GM19455 (cell line): ENCODE results near the gene ZNF385B.

Experiments
- ATAC-seq: cut with Tn5 transposase; IDR thresholded peaks from one replicate; pipeline ENCODE4 v1.9.1; 2021; ENCODE audit not compliant: unreplicated experiment

The ZNF385B gene

GRCh38 chr2:179594268-179595112 lies 266.9 kb downstream of the ZNF385B start:
- no peak for ATAC-seq

GRCh38 chr2:179593323-179593722 lies 268.1 kb downstream of the ZNF385B start:
- no peak for ATAC-seq

DNA sequence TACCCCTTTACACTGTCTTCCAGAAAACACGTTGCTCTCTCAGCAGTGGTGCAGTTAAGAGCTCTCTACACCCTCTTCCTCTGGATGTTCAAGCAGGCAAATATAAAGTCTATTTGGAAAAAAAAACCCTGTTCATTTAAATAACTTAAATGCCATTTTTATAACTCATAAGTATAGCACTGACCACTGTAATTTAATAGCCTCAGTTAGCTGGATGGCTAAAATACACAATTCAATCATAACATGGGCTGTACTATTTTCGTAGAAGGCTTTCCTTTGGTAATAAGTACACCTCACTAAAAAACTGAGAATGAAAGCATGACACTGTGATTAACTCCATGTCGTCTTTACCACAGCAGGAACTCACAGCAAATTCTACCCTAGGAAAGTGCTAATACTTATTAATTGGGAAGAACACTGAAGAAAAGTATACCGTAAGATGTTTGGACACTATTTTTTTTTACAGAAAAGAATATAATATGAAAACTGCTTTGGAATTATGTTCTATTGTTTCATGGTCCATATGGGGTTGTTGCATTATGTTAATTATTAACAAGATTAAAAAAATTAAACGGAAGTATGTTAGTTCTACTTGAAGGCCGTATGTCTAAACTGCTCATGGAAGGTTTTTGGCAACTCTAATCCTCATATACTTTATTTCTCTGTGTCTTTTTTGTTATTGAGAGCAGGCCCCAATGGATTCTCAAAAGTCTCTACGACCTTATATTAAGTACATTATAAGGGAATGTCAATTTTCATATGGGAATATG lies 269.1 kb downstream of the ZNF385B start:
- ATAC-seq: no peak

GRCh38 chr2:179591690-179592089 lies 269.7 kb downstream of the ZNF385B start:
- ATAC-seq: no peak

DNA sequence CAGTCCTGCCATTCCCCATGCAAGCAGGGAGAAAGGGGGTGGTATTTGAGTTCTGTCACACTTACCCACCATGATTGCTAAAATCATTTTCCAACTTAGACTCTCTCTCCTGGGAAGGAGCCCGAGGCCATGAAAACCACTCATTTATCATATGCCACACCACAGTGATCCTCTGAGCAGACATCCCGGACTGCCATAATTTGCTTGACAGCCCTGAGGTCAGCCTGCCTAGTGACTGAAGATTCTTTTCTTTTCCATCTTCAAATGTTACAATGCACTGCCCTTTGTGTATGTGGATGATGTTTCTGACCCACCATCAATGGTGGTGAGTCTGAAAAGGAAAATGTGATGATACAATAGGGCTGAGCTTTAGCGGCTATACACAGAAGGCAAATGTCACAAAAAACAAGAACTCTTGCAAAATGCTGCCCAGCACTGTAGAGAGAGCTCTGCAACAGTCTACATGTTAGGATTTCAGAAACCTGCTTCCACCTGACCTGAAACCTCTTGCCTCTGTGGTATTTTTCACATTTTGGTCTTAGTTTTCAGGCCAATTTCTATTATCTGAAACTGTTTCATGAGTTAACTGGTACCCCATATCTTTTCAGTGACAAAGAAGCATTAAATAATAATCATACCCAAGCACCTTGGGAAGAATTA lies 272.8 kb downstream of the ZNF385B start:
- ATAC-seq: no peak

DNA sequence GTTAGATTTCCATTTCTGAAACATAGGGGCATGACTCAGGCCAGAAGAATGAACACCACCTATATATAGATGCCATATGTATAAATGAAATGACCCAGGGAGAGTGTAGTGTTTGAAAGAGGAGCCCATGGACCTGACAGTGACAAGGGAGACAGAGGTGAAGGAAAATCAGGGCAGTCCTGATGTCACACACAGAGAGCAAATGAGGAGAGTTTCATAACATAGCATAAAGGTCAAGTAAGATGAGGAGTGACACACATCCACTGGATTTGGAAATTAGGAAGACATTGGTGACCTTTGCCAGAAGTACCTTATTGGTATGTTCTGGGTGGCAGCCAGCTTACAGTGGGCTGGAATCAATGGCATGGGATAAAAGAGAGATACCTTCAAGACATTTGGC lies 276.7 kb downstream of the ZNF385B start:
- no peak for ATAC-seq

- ATAC-seq: no peak
Measured at GRCh38 chr2:179581605-179582004, 279.8 kb downstream of the ZNF385B start.

DNA sequence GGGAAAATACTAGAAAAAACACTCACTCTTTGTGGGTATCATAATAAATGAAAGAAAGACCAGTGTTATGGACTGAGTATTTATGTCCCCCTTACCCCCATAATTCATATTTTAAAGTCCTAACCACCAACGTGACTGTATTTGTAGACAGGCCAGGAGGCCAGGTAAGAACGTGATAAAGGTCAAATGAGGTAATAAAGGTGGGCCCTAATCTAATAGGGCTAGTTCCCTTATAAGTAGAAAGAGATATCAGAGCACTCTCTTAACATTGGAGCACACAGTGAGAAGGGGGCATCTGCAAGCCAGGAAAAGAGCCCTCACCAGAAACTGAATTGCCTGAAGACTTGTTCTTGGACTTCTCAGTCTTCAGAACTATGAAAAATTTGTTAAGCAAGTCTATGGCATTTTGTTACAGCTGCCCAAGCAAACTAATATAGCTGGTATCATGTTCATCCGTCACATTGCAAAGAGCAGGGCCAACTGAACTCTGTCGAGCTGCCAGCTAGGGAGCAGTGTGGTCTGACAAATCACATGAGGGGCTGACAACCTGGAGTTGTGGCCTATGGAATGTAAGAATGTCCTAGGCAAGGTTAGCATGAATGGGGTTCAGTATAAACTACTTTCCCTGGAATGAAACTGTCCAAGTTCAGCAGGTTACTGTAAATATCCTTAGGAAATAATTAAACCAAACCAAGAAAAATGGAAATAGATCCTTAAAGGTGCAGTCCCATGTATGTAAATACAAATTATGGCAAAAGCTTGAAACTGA lies 280.9 kb downstream of the ZNF385B start:
- no peak for ATAC-seq

DNA sequence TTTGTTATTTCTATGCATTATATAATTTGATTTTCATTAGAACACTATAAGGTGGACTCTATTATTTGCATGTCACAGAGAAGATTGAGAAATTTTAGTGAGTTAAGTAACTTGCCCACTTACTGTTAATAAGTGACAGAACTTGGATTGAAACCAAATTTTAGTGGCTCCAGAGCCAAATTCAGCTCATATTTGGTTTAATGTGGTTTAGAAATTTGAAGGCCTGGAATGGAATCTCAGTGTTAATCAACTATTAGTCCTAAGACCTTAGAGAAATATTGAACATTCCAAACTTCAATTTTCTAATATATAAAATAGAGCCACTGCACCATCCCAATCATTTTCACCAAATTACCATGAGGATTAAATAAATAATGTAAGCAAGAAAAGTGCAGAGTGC lies 281.6 kb downstream of the ZNF385B start:
- ATAC-seq: no peak

GRCh38 chr2:179578171-179578916 lies 283.1 kb downstream of the ZNF385B start:
- ATAC-seq: no peak

GRCh38 chr2:179574061-179574519 lies 287.3 kb downstream of the ZNF385B start:
- no peak for ATAC-seq

- no peak for ATAC-seq
Measured at GRCh38 chr2:179572544-179572943, 288.9 kb downstream of the ZNF385B start.

DNA sequence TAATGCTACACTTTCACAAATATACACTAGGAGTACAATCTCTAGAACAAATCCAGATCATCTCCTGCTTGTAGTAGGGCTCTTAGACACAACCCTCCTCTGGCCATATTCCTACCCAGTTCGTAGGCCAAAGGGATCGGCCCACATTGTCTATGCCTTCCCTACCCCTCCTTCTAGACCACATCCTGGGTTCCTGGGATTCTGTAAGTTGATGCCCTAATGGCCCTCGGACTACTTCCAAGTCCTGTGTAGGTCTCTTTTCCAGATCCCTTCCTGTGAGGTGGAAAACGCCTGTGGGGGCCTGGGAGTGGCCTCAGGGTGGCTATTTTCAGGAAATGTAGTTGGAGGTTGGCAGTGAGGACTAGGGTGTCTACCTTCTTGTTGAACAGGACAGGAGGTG lies 289.7 kb downstream of the ZNF385B start:
- ATAC-seq: no peak

GRCh38 chr2:179571252-179571651 lies 290.2 kb downstream of the ZNF385B start:
- no peak for ATAC-seq

GRCh38 chr2:179569831-179570233 lies 291.6 kb downstream of the ZNF385B start:
- no peak for ATAC-seq

DNA sequence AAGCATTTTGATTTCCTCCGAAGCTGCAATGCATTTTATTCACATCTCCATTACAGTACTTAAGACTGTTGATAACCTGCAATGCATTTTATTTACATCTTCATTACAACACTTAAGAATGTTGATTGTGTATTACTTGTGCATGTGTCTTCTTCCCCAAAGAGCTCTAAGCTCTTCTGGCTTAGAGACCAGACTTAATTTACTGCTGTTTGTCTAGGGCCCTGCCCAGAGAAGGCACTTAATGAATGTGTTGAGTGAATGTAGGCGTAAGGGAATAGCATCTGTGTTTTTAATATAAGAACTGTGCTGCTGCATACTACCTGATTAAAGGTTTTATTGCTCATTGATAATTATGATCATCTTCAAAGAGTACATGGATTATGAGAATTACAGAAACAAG lies 295.6 kb downstream of the ZNF385B start:
- no peak for ATAC-seq

DNA sequence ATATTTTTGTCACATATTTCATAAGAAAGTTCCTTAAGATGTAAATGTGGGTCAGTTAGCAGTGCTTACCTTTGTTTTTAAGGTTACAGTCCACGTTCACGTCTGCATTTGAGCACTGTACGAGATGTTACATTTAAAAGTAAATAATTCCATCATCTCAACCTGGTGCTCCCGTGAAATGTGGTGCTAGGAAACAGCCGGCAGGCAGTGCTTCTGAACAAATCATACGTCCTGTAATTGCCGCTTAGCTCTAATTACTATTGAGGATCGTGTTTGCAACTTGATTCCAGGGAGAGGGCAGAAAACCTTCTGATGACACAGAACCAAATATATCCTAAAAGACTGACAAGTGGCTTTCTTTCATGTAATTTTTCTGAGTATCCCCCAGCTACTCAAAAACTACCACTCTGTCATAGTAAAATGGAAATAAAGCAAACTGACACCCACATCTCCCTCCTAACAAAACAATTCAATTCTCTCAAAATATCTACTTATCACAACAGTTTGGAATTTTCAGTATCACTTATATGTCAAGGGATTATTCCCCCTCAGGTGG lies 299.0 kb downstream of the ZNF385B start:
- ATAC-seq: no peak

- no peak for ATAC-seq
Measured at GRCh38 chr2:179561702-179562101, 299.7 kb downstream of the ZNF385B start.

DNA sequence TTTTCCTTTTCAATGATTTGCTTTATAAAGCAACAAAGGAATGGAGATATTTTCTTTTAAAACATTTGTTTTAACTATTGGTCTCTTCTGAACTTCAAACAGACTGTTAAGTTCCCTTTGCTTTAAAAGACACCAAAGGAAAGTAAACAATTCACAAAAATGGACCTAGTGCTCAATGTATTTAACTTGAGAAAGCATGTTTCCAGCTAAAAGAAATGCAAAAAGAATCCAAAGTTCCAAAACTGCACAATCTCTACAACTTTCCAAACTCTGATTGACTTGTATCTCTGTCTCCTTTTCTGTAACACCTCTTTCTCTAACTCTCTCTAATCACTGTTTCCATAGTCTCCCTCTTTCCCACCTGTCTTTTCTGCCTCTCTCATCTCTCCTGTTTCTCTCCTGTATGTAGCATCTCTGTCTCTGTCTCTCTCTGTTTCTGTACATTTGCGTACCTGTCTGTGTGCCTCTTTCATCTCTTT lies 301.1 kb downstream of the ZNF385B start:
- no peak for ATAC-seq
